Measurements from ENCODE around the gene KLHL15.

DNA sequence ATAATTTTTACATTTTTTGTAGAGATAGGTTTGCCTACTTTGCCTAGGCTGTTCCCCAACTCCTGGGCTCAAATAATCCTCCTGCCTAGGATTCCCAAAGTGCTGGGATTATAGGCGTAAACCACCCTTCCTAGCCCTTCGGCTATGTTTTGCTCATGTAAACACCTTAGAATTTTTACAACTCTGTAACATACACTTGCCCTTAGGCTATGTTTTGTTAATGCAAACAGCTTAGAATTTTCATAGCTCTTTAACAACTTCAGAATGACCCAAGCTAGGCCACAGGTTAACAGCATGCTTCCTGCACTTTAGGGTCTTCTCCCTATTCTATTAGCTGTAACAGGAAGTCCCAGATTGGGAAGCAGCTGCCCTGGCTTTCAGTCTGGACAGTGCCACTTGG, 24.2 kb downstream of the KLHL15 start:
- no peak for TF ChIP-seq NFYB (CRISPR knock-in tag; conservative IDR thresholded peaks at IDR 0.05; ENCODE audit: low read depth)
- TF ChIP-seq ETV6 (CRISPR knock-in tag; IDR thresholded peaks at IDR 0.05) = no peak
- no peak for TF ChIP-seq TCF7 (CRISPR knock-in tag; IDR thresholded peaks at IDR 0.05; ENCODE audit: low read depth)
- TF ChIP-seq, protein P1, sequence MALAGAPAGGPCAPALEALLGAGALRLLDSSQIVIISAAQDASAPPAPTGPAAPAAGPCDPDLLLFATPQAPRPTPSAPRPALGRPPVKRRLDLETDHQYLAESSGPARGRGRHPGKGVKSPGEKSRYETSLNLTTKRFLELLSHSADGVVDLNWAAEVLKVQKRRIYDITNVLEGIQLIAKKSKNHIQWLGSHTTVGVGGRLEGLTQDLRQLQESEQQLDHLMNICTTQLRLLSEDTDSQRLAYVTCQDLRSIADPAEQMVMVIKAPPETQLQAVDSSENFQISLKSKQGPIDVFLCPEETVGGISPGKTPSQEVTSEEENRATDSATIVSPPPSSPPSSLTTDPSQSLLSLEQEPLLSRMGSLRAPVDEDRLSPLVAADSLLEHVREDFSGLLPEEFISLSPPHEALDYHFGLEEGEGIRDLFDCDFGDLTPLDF (CRISPR knock-in tag; IDR thresholded peaks at IDR 0.05) = no peak
- TF ChIP-seq CTCF (IDR thresholded peaks at IDR 0.05) = no peak
- no peak for TF ChIP-seq EMX1 (CRISPR knock-in tag; IDR thresholded peaks at IDR 0.05)

Measured in WTC11 (cell line).